Esophagus muscularis mucosa (tissue), 4 donors: ENCODE data around the gene SEC16A.

Experiments used
- EP300 ChIP-seq: sonication (generic); formaldehyde crosslinking; IDR thresholded peaks from one replicate; pipeline ENCODE4 v1.6.1; 2017; ENCODE audit warnings: antibody characterized with exemption
- POLR2A ChIP-seq: fragments of 450-650 bp; IDR thresholded peaks from one replicate; pipeline ENCODE4 v1.6.1; 2017; ENCODE audit warnings: antibody characterized with exemption, moderate library complexity, mild to moderate bottlenecking, low read depth
- TF ChIP-seq, protein P1 (sequence below), 3 experiments: fragments of 200-600 bp in 2 of 3; fragments of 450-650 bp in 1 of 3; sonication (generic) in 2 of 3; IDR thresholded peaks; one replicate each; pipeline ENCODE4 v1.5.1; 2017 to 2019; ENCODE audit warnings: antibody characterized with exemption in 3 of 3, mild to moderate bottlenecking in 2 of 3, moderate library complexity in 1 of 3

DNA sequence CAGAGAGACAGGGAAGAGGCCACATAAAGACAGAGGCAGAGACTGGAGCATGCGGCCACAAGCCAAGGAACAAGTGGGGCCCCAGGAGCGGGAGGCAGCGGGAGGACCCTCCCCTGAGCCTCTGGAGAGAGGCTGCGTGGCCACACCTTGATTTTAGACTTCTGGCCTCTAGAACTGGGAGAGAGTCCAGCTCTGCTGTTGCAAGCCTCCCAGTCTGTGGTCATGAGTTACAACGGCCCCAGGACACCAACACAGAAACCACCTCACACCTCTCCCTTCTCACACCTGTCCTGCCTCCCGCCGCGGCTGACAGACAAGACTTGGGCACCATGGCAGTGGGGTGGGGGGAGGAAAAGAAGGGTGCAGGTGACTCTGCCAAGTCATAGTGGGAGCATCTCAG, 45.4 kb downstream of the SEC16A start:
- TF ChIP-seq, protein P1, sequence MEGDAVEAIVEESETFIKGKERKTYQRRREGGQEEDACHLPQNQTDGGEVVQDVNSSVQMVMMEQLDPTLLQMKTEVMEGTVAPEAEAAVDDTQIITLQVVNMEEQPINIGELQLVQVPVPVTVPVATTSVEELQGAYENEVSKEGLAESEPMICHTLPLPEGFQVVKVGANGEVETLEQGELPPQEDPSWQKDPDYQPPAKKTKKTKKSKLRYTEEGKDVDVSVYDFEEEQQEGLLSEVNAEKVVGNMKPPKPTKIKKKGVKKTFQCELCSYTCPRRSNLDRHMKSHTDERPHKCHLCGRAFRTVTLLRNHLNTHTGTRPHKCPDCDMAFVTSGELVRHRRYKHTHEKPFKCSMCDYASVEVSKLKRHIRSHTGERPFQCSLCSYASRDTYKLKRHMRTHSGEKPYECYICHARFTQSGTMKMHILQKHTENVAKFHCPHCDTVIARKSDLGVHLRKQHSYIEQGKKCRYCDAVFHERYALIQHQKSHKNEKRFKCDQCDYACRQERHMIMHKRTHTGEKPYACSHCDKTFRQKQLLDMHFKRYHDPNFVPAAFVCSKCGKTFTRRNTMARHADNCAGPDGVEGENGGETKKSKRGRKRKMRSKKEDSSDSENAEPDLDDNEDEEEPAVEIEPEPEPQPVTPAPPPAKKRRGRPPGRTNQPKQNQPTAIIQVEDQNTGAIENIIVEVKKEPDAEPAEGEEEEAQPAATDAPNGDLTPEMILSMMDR (IDR thresholded peaks at IDR 0.05) = no peak
- TF ChIP-seq POLR2A (no peak), EP300 (no peak)
